CD4-positive, alpha-beta T cell (primary cell): ENCODE results near the gene TOR1AIP1. TPM values are rescaled to one million over a fixed set of nuclear protein-coding genes. Genes with fewer than 3 reads are reported as not detected.
A peak's percentile ranks its signal among the peaks of the same experiment; 100 is the strongest.
"Not testable (repeated sequence)": the region's sequence is repeated elsewhere in the genome, so short reads cannot be mapped to it uniquely, and the experiment has no call there.

Experiments used
- ATAC-seq: fragments of 200-7000 bp; cut with Tn5 transposase; one replicate; pipeline ENCODE4 v1.10.0; 2022; ENCODE audit warnings: mild to moderate bottlenecking; ENCODE audit not compliant: poor library complexity
- CTCF ChIA-PET: fragments of 350-600 bp; sonication (Branson Sonifier 250); formaldehyde crosslinking; loops from one replicate; lab custom pipeline; 2021; ENCODE audit warnings: antibody characterized with exemption, inconsistent platforms; lab: Charles Lee
- POLR2A ChIA-PET: fragments of 350-600 bp; sonication (Branson Sonifier 250); formaldehyde crosslinking; loops from one replicate; lab custom pipeline; 2021; ENCODE audit warnings: antibody characterized with exemption, inconsistent platforms; lab: Charles Lee
- DNase-seq, 14 experiments: peaks; one replicate each; pipeline ENCODE4 v3.0.0-alpha.2; 2013 to 2020; ENCODE audit warnings: mixed read lengths in 2 of 14
- H3K27ac ChIP-seq, 2 donors: one replicate each; pipeline versions ENCODE4 v1.5.1 to v1.7.0; 2013; ENCODE audit warnings: low read length in 2 of 2, low read depth in 1 of 2, mild to moderate bottlenecking in 1 of 2
- H3K27me3 ChIP-seq, 2 experiments: 1 replicate in 1 of 2; 2 replicates in 1 of 2; pipeline versions ENCODE4 v1.6.1 to v1.7.0; 2013; ENCODE audit warnings: low read length in 2 of 2, control low read depth in 1 of 2, mild to moderate bottlenecking in 1 of 2, moderate library complexity in 1 of 2; ENCODE audit not compliant: insufficient read depth in 2 of 2, control insufficient read depth in 1 of 2
- H3K36me3 ChIP-seq: one replicate; pipeline ENCODE4 v1.6.1; 2013; ENCODE audit warnings: low read length, control low read depth; ENCODE audit not compliant: insufficient read depth
- H3K4me1 ChIP-seq: one replicate; pipeline ENCODE4 v1.6.1; 2013; ENCODE audit warnings: low read length, control low read depth; ENCODE audit not compliant: insufficient read depth
- H3K4me3 ChIP-seq: one replicate; pipeline ENCODE4 v1.5.1; 2013; ENCODE audit warnings: mild to moderate bottlenecking, low read length, moderate library complexity
- H3K9me3 ChIP-seq, 2 experiments: 1 replicate in 1 of 2; 2 replicates in 1 of 2; pipeline versions ENCODE4 v1.6.1 to v1.7.0; 2013; ENCODE audit warnings: low read length in 2 of 2, mild to moderate bottlenecking in 2 of 2, control low read depth in 1 of 2, moderate library complexity in 1 of 2; ENCODE audit not compliant: control insufficient read depth in 1 of 2, insufficient read depth in 1 of 2
- H3K27ac Mint-ChIP-seq: one replicate; pipeline ENCODE4 v1.8.0; 2020; ENCODE audit warnings: mixed read lengths
- H3K27me3 Mint-ChIP-seq: one replicate; pipeline ENCODE4 v1.8.0; 2021; ENCODE audit warnings: mixed read lengths
- H3K36me3 Mint-ChIP-seq: one replicate; pipeline ENCODE4 v1.8.0; 2021; ENCODE audit warnings: low read depth, mixed read lengths
- H3K4me1 Mint-ChIP-seq: one replicate; pipeline ENCODE4 v1.8.0; 2021; ENCODE audit warnings: low read depth, mixed read lengths
- H3K4me3 Mint-ChIP-seq: one replicate; pipeline ENCODE4 v1.8.0; 2020; ENCODE audit warnings: mild to moderate bottlenecking, mixed read lengths
- H3K9me3 Mint-ChIP-seq: one replicate; pipeline ENCODE4 v1.8.0; 2020; ENCODE audit warnings: mixed read lengths
- CTCF ChIP-seq: fragments of 200-600 bp; IDR thresholded peaks from one replicate; pipeline ENCODE4 v1.8.0; 2022; ENCODE audit warnings: antibody characterized with exemption, mild to moderate bottlenecking
- intact Hi-C, 2 experiments: fragments of 100-400 bp; cut with DNase I in 1 of 2; cut with micrococcal nuclease in 1 of 2; formaldehyde crosslinking; loops; one replicate each; pipeline versions ENCODE4 v1.15.1 to v1.9.0; 2023 to 2025; cut with DNase I, micrococcal nuclease
- total RNA-seq, 174 experiments: library from RNA in 2 of 174; stranded (reverse) in 2 of 174; gene quantifications; one replicate each; pipeline ENCODE4 v1.2.3 and lab custom pipeline; 2021 to 2026

Gene TOR1AIP1
- total RNA-seq, 2 experiments from 2014 or later, result 93.8 to 94.4 TPM

GRCh38 chr1:179955731-179956130 is 73.6 kb downstream of the TOR1AIP1 start:
- no peaks in the 10 kb centered on the region for H3K27me3 Mint-ChIP-seq
- peak overlapping the region; percentile 94 for H3K27ac Mint-ChIP-seq
- Histone ChIP-seq H3K9me3 (no peaks in the 10 kb centered on the region), H3K27me3 (no peaks in the 10 kb centered on the region), H3K4me1 (peaks cover 23% of the 10 kb centered on the region), H3K4me3 (peak overlapping the region; percentile 87), H3K27ac (no peak overlapping the region), H3K36me3 (no peaks in the 10 kb centered on the region)
- DNase-seq (no peak), ATAC-seq (no peak)
- no peak for TF ChIP-seq CTCF
- ChIA-PET POLR2A (interaction anchor here (0.6 to 4.1 kb wide), 2 partner anchors 32 to 74 kb away, joined by 3 to 113 read pairs; partner anchors contain the start of gene TOR1AIP1), CTCF (interaction anchor here (1.4 to 2.2 kb wide), 3 partner anchors 14 to 249 kb away, joined by 3 to 8 read pairs (median 3); no protein-coding TSS in a partner anchor)
- H3K4me1 Mint-ChIP-seq, result peaks cover 79% of the 10 kb centered on the region
- peak overlapping the region; percentile 96 for H3K4me3 Mint-ChIP-seq
- intact Hi-C loops, result loop anchor here in 1 of 2 experiments (2.0 to 10.0 kb wide), 3 partner anchors 197 to 928 kb away; partner anchors contain the start of genes FAM20B and XPR1
- no peaks in the 10 kb centered on the region for H3K9me3 Mint-ChIP-seq
- peaks cover 10% of the 10 kb centered on the region for H3K36me3 Mint-ChIP-seq

GRCh38 chr1:179958359-179958758 is 76.3 kb downstream of the TOR1AIP1 start:
- H3K4me1 ChIP-seq, result peaks cover 14% of the 10 kb centered on the region
- Mint-ChIP-seq H3K36me3 (peaks cover 30% of the 10 kb centered on the region), H3K4me3 (no peak overlapping the region)

GRCh38 chr1:179962168-179962567 is 80.1 kb downstream of the TOR1AIP1 start:
- POLR2A ChIA-PET, H3K27ac Mint-ChIP-seq, ATAC-seq, H3K27ac ChIP-seq, H3K4me1 ChIP-seq, H3K27me3 ChIP-seq, DNase-seq, H3K4me3 Mint-ChIP-seq, H3K9me3 Mint-ChIP-seq, CTCF ChIA-PET, H3K27me3 Mint-ChIP-seq, intact Hi-C loops, H3K4me3 ChIP-seq: not testable (repeated sequence)
- H3K4me1 Mint-ChIP-seq, result peaks cover 64% of the 10 kb centered on the region
- Histone ChIP-seq H3K36me3 (peaks cover 12% of the 10 kb centered on the region), H3K9me3 (peaks cover 8 to 13% of the 10 kb centered on the region in 2 experiments)
- H3K36me3 Mint-ChIP-seq, result peaks cover 43% of the 10 kb centered on the region

More at GRCh38 chr1:179958359-179958758, 76.3 kb downstream of the TOR1AIP1 start:
- Mint-ChIP-seq H3K4me1 (peaks cover 76% of the 10 kb centered on the region), H3K27ac (no peak overlapping the region), H3K27me3 (no peaks in the 10 kb centered on the region), H3K9me3 (no peaks in the 10 kb centered on the region)
- ATAC-seq (no peak), DNase-seq (no peak)
- peaks cover 0 to 8% of the 10 kb centered on the region in 2 experiments for H3K9me3 ChIP-seq
- peaks cover 12% of the 10 kb centered on the region for H3K36me3 ChIP-seq
- H3K27ac ChIP-seq, result no peak overlapping the region
- ChIA-PET CTCF (no interaction called here), POLR2A (no interaction called here)
- intact Hi-C loops, result loop anchor here in 1 of 2 experiments (5.0 to 10.0 kb wide), 2 partner anchors 676 to 931 kb away; partner anchors contain the start of genes FAM20B and XPR1
- TF ChIP-seq CTCF, result no peak
- H3K4me3 ChIP-seq, result no peak overlapping the region
- H3K27me3 ChIP-seq, result no peaks in the 10 kb centered on the region
